ENCODE results near the gene SKAP1. TPM values are rescaled to one million over a fixed set of nuclear protein-coding genes. Genes with fewer than 3 reads are reported as not detected.
A peak's percentile ranks its signal among the peaks of the same experiment; 100 is the strongest.
"Not testable (repeated sequence)": the region's sequence is repeated elsewhere in the genome, so short reads cannot be mapped to it uniquely, and the experiment has no call there.

SKAP1 gene
- total RNA-seq, 2 donors from 2014 or later, result 40.9 to 44.9 TPM

GRCh38 chr17:48307255-48307654, 122.8 kb downstream of the SKAP1 start:
- no peaks in the 10 kb centered on the region for H3K27me3 Mint-ChIP-seq
- no peak overlapping the region for H3K27ac Mint-ChIP-seq
- H3K4me1 Mint-ChIP-seq (ENCODE audit: low read depth in 2 of 2), result peaks cover under 1 to 21% of the 10 kb centered on the region in 2 donors

GRCh38 chr17:48301002-48301401, 129.0 kb downstream of the SKAP1 start:
- ATAC-seq (no peak), DNase-seq (ENCODE audit: low spot score) (no peak)
- Mint-ChIP-seq H3K27ac (peak overlapping the region in 1 of 2 donors; percentile 10), H3K27me3 (no peaks in the 10 kb centered on the region), H3K36me3 (no peaks in the 10 kb centered on the region), H3K4me1 (ENCODE audit: low read depth in 2 of 2) (peaks cover 21 to 30% of the 10 kb centered on the region in 2 donors), H3K4me3 (no peak overlapping the region), H3K9me3 (no peaks in the 10 kb centered on the region)

More at GRCh38 chr17:48307255-48307654, 122.8 kb downstream of the SKAP1 start:
- H3K9me3 Mint-ChIP-seq, result no peaks in the 10 kb centered on the region
- no peak overlapping the region for H3K4me3 Mint-ChIP-seq
- DNase-seq (ENCODE audit: low spot score) (no peak), ATAC-seq (no peak)
- H3K36me3 Mint-ChIP-seq, result no peaks in the 10 kb centered on the region

- Mint-ChIP-seq H3K9me3 (no peaks in the 10 kb centered on the region), H3K4me3 (no peak overlapping the region), H3K27ac (peak overlapping the region; percentile 10 to 38), H3K27me3 (no peaks in the 10 kb centered on the region), H3K36me3 (no peaks in the 10 kb centered on the region), H3K4me1 (ENCODE audit: low read depth in 2 of 2) (peaks cover 31 to 42% of the 10 kb centered on the region in 2 donors)
- ATAC-seq, result no peak
- DNase-seq (ENCODE audit: low spot score), result no peak
Measured at GRCh38 chr17:48299760-48300159, 130.3 kb downstream of the SKAP1 start.

GRCh38 chr17:48297825-48298224, 132.2 kb downstream of the SKAP1 start:
- H3K4me1 Mint-ChIP-seq (ENCODE audit: low read depth in 2 of 2), result peaks cover 37 to 54% of the 10 kb centered on the region in 2 donors
- no peak overlapping the region for H3K4me3 Mint-ChIP-seq
- H3K27ac Mint-ChIP-seq, result peak overlapping the region; percentile 28 to 96
- no peaks in the 10 kb centered on the region for H3K9me3 Mint-ChIP-seq
- no peaks in the 10 kb centered on the region for H3K36me3 Mint-ChIP-seq
- DNase-seq (ENCODE audit: low spot score) (no peak), ATAC-seq (no peak)
- H3K27me3 Mint-ChIP-seq, result no peaks in the 10 kb centered on the region

- peak overlapping the region; percentile 96 to 99 for H3K27ac Mint-ChIP-seq
- H3K9me3 Mint-ChIP-seq, result no peaks in the 10 kb centered on the region
- no peak for ATAC-seq
- no peak overlapping the region for H3K4me3 Mint-ChIP-seq
- no peaks in the 10 kb centered on the region for H3K27me3 Mint-ChIP-seq
- DNase-seq (ENCODE audit: low spot score), result no peak
- H3K4me1 Mint-ChIP-seq (ENCODE audit: low read depth in 2 of 2), result peaks cover 37 to 60% of the 10 kb centered on the region in 2 donors
- no peaks in the 10 kb centered on the region for H3K36me3 Mint-ChIP-seq
Measured at GRCh38 chr17:48296453-48296852, 133.6 kb downstream of the SKAP1 start.

- Mint-ChIP-seq H3K4me1 (ENCODE audit: low read depth in 2 of 2) (peaks cover 37 to 55% of the 10 kb centered on the region in 2 donors), H3K36me3 (no peaks in the 10 kb centered on the region), H3K27ac (peak overlapping the region; percentile 96 to 99), H3K9me3 (no peaks in the 10 kb centered on the region), H3K27me3 (no peaks in the 10 kb centered on the region), H3K4me3 (peak overlapping the region; percentile 90)
- DNase-seq (ENCODE audit: low spot score) (no peak), ATAC-seq (peak in 1 of 2 donors; percentile 71)
Measured at GRCh38 chr17:48295362-48296288, 134.4 kb downstream of the SKAP1 start.

- no peaks in the 10 kb centered on the region for H3K9me3 Mint-ChIP-seq
- H3K27ac Mint-ChIP-seq, result peak overlapping the region; percentile 96 to 99
- no peaks in the 10 kb centered on the region for H3K27me3 Mint-ChIP-seq
- ATAC-seq, result peak in 1 of 2 donors; percentile 65
- H3K36me3 Mint-ChIP-seq, result no peaks in the 10 kb centered on the region
- no peak for DNase-seq (ENCODE audit: low spot score)
- peaks cover 38 to 49% of the 10 kb centered on the region in 2 donors for H3K4me1 Mint-ChIP-seq (ENCODE audit: low read depth in 2 of 2)
- H3K4me3 Mint-ChIP-seq, result peak overlapping the region; percentile 90
Measured at GRCh38 chr17:48294806-48295361, 135.1 kb downstream of the SKAP1 start.

- ATAC-seq (peak in 1 of 2 donors; percentile 62), DNase-seq (ENCODE audit: low spot score) (no peak)
- peak overlapping the region; percentile 90 for H3K4me3 Mint-ChIP-seq
- H3K36me3 Mint-ChIP-seq, result no peaks in the 10 kb centered on the region
- H3K27ac Mint-ChIP-seq, result peak overlapping the region; percentile 96 to 99
- peaks cover 33 to 43% of the 10 kb centered on the region in 2 donors for H3K4me1 Mint-ChIP-seq (ENCODE audit: low read depth in 2 of 2)
- H3K27me3 Mint-ChIP-seq, result no peaks in the 10 kb centered on the region
- no peaks in the 10 kb centered on the region for H3K9me3 Mint-ChIP-seq
Measured at GRCh38 chr17:48294020-48294805, 135.8 kb downstream of the SKAP1 start.

GRCh38 chr17:48293319-48294019, 136.5 kb downstream of the SKAP1 start:
- Mint-ChIP-seq H3K36me3 (no peaks in the 10 kb centered on the region), H3K4me1 (ENCODE audit: low read depth in 2 of 2) (peaks cover 31 to 40% of the 10 kb centered on the region in 2 donors), H3K27ac (peak overlapping the region; percentile 96 to 99), H3K9me3 (no peaks in the 10 kb centered on the region), H3K4me3 (peak overlapping the region; percentile 90), H3K27me3 (no peaks in the 10 kb centered on the region)
- ATAC-seq (no peak), DNase-seq (ENCODE audit: low spot score) (no peak)

GRCh38 chr17:48290378-48290777, 139.6 kb downstream of the SKAP1 start:
- ATAC-seq (no peak), DNase-seq (ENCODE audit: low spot score) (no peak)
- no peaks in the 10 kb centered on the region for H3K27me3 Mint-ChIP-seq
- no peak overlapping the region for H3K27ac Mint-ChIP-seq
- no peaks in the 10 kb centered on the region for H3K9me3 Mint-ChIP-seq
- no peak overlapping the region for H3K4me3 Mint-ChIP-seq
- peaks cover 30 to 33% of the 10 kb centered on the region in 2 donors for H3K4me1 Mint-ChIP-seq (ENCODE audit: low read depth in 2 of 2)
- H3K36me3 Mint-ChIP-seq, result no peaks in the 10 kb centered on the region

GRCh38 chr17:48286917-48287316, 143.1 kb downstream of the SKAP1 start:
- ATAC-seq; H3K9me3 Mint-ChIP-seq; H3K27ac Mint-ChIP-seq; DNase-seq (ENCODE audit: low spot score); H3K36me3 Mint-ChIP-seq; H3K27me3 Mint-ChIP-seq; H3K4me3 Mint-ChIP-seq: not testable (repeated sequence)
- H3K4me1 Mint-ChIP-seq (ENCODE audit: low read depth in 2 of 2), result peaks cover 23 to 24% of the 10 kb centered on the region in 2 donors

GRCh38 chr17:48285614-48286013, 144.4 kb downstream of the SKAP1 start:
- DNase-seq (ENCODE audit: low spot score) (no peak), ATAC-seq (no peak)
- Mint-ChIP-seq H3K4me1 (ENCODE audit: low read depth in 2 of 2) (peaks cover 20 to 24% of the 10 kb centered on the region in 2 donors), H3K9me3 (no peaks in the 10 kb centered on the region), H3K36me3 (no peaks in the 10 kb centered on the region), H3K27ac (no peak overlapping the region), H3K27me3 (no peaks in the 10 kb centered on the region), H3K4me3 (no peak overlapping the region)

- peaks cover 20% of the 10 kb centered on the region in 2 donors for H3K4me1 Mint-ChIP-seq (ENCODE audit: low read depth in 2 of 2)
- no peaks in the 10 kb centered on the region for H3K36me3 Mint-ChIP-seq
- H3K27me3 Mint-ChIP-seq, result no peaks in the 10 kb centered on the region
- H3K9me3 Mint-ChIP-seq, result no peaks in the 10 kb centered on the region
- no peak overlapping the region for H3K4me3 Mint-ChIP-seq
- DNase-seq (ENCODE audit: low spot score), result no peak
- peak overlapping the region in 1 of 2 donors; percentile 60 for H3K27ac Mint-ChIP-seq
- no peak for ATAC-seq
Measured at GRCh38 chr17:48283907-48284306, 146.1 kb downstream of the SKAP1 start.

Measured in natural killer cell treated with Interleukin-12 subunit alpha and Interleukin-12 subunit beta and Interleukin-15 and Interleukin-18, amount 100 ng/mL, for 72 hours (primary cell).